Osteoblast (primary cell): ENCODE results near the gene UGT1A3. TPM values are rescaled to one million over a fixed set of nuclear protein-coding genes. Genes with fewer than 3 reads are reported as not detected.
A peak's percentile ranks its signal among the peaks of the same experiment; 100 is the strongest.

ENCODE experiments used
- DNase-seq: peaks from one replicate; pipeline ENCODE4 v3.0.0; 2011; ENCODE audit warnings: low spot score, mixed read lengths; ENCODE audit not compliant: insufficient read length; ENCODE audit errors: missing footprints
- H2AFZ ChIP-seq: 2 replicates; pipeline ENCODE4 v1.6.0; 2011; ENCODE audit warnings: mild to moderate bottlenecking, low read length
- H3K27ac ChIP-seq: 2 replicates; pipeline ENCODE4 v1.5.1; 2011; ENCODE audit warnings: mild to moderate bottlenecking, low read depth, low read length, moderate library complexity
- H3K27me3 ChIP-seq: 2 replicates; pipeline ENCODE4 v1.6.0; 2012; ENCODE audit warnings: mild to moderate bottlenecking, control low read depth, inconsistent platforms, low read length, moderate library complexity; ENCODE audit not compliant: insufficient read depth
- H3K36me3 ChIP-seq: 2 replicates; pipeline ENCODE4 v1.5.1; 2011; ENCODE audit warnings: mild to moderate bottlenecking, low read length, control low read depth, moderate library complexity; ENCODE audit not compliant: insufficient read depth
- H3K4me1 ChIP-seq: 2 replicates; pipeline ENCODE4 v1.5.1; 2011; ENCODE audit warnings: mild to moderate bottlenecking, low read length, control low read depth, moderate library complexity; ENCODE audit not compliant: insufficient read depth
- H3K4me2 ChIP-seq: 2 replicates; pipeline ENCODE4 v1.6.0; 2011; ENCODE audit warnings: mild to moderate bottlenecking, low read length; ENCODE audit not compliant: insufficient read depth
- H3K4me3 ChIP-seq: fragments of 200-600 bp; sonication (generic); 3 replicates; pipeline ENCODE4 v1.5.1; 2012; ENCODE audit warnings: mild to moderate bottlenecking, low read length, inconsistent platforms; ENCODE audit not compliant: insufficient read depth
- H3K79me2 ChIP-seq: 2 replicates; pipeline ENCODE4 v1.6.0; 2012; ENCODE audit warnings: mild to moderate bottlenecking, low read length, control low read depth, inconsistent platforms; ENCODE audit not compliant: insufficient read depth
- H3K9me3 ChIP-seq: 2 replicates; pipeline ENCODE4 v1.5.1; 2011; ENCODE audit warnings: low read depth, low read length, control low read depth
- H4K20me1 ChIP-seq: 2 replicates; pipeline ENCODE4 v1.6.0; 2012; ENCODE audit warnings: mild to moderate bottlenecking, low read length, control low read depth; ENCODE audit not compliant: insufficient read depth
- total RNA-seq: library from RNA; depleted of rRNA; stranded (reverse); fragments of >200 nt; gene quantifications from 2 replicates; pipeline ENCODE4 v1.2.3, GENCODE V29; 2012
- TF ChIP-seq, protein P1 (sequence below): IDR thresholded peaks from 2 replicates; pipeline ENCODE4 v1.5.1; 2011; ENCODE audit warnings: mild to moderate bottlenecking, low read depth, low read length, moderate library complexity; ENCODE audit errors: extremely low read depth

The UGT1A3 gene
- total RNA-seq, 1 donor = not detected

DNA sequence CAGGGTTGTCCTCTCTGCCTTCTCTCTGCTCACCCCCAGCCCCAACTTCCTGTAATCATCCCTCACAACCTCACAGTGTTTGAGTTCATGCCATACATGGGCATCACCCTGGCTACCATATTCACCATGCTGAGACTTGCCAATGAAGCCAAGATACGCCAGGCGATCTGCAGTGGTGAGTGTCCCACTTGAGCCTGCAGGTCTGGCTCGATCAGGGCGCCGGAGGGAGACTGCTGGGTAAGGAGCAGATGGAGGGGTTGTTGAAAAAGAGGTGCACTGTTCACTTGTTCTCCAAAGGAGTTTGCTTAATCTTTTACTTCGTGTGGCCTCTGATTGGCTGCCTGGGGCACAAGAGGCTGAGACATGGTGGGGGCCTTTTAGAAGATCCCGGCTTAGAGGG, 63.9 kb downstream of the UGT1A3 start:
- Histone ChIP-seq H4K20me1 (no peaks in the 10 kb centered on the region), H2AFZ (no peak overlapping the region), H3K27ac (no peak overlapping the region), H3K4me3 (no peak overlapping the region), H3K4me1 (no peaks in the 10 kb centered on the region), H3K79me2 (no peaks in the 10 kb centered on the region), H3K27me3 (no peaks in the 10 kb centered on the region), H3K4me2 (no peak overlapping the region), H3K9me3 (no peaks in the 10 kb centered on the region), H3K36me3 (no peaks in the 10 kb centered on the region)
- TF ChIP-seq, protein P1, sequence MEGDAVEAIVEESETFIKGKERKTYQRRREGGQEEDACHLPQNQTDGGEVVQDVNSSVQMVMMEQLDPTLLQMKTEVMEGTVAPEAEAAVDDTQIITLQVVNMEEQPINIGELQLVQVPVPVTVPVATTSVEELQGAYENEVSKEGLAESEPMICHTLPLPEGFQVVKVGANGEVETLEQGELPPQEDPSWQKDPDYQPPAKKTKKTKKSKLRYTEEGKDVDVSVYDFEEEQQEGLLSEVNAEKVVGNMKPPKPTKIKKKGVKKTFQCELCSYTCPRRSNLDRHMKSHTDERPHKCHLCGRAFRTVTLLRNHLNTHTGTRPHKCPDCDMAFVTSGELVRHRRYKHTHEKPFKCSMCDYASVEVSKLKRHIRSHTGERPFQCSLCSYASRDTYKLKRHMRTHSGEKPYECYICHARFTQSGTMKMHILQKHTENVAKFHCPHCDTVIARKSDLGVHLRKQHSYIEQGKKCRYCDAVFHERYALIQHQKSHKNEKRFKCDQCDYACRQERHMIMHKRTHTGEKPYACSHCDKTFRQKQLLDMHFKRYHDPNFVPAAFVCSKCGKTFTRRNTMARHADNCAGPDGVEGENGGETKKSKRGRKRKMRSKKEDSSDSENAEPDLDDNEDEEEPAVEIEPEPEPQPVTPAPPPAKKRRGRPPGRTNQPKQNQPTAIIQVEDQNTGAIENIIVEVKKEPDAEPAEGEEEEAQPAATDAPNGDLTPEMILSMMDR = no peak
- DNase-seq = no peak

DNA sequence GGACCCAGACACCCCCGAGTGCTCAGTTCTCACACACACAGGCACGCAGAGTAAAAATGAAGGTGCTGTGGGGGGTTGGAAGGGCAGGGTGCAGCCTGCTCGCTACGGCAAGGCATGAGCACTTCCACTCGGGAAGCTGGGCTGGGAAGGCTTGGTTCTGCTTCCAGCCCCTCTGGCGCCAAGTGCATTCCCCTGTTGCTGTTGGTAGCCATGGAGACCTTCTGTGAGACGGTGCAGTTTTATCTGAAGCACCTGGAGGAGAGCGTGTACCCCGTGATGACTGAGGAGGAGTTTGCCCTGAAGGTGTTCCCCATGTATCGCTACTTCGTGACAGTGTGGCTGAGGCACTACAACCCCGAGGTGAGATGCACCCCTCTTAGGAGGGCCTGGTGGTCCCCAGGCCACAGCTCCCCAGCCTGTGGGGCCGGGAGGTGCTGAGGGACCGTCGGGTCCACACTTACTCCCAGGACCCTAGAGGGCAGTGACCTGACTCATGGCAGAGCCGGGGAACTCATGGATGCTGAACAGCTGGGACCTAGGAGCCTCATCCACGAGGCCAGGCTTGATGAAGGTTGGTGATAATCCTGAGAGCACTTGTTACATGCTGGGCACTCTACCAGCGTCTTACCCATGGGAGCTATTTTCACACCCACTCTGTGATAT, 64.8 kb downstream of the UGT1A3 start:
- H3K9me3 ChIP-seq = no peaks in the 10 kb centered on the region
- H3K27ac ChIP-seq = no peak overlapping the region
- no peaks in the 10 kb centered on the region for H3K4me1 ChIP-seq
- H4K20me1 ChIP-seq = no peaks in the 10 kb centered on the region
- no peaks in the 10 kb centered on the region for H3K36me3 ChIP-seq
- no peaks in the 10 kb centered on the region for H3K79me2 ChIP-seq
- H3K4me2 ChIP-seq = no peak overlapping the region
- H3K27me3 ChIP-seq = no peaks in the 10 kb centered on the region
- TF ChIP-seq, protein P1 = no peak
- H2AFZ ChIP-seq = no peak overlapping the region
- H3K4me3 ChIP-seq = no peak overlapping the region
- peak; percentile 63 for DNase-seq

DNA sequence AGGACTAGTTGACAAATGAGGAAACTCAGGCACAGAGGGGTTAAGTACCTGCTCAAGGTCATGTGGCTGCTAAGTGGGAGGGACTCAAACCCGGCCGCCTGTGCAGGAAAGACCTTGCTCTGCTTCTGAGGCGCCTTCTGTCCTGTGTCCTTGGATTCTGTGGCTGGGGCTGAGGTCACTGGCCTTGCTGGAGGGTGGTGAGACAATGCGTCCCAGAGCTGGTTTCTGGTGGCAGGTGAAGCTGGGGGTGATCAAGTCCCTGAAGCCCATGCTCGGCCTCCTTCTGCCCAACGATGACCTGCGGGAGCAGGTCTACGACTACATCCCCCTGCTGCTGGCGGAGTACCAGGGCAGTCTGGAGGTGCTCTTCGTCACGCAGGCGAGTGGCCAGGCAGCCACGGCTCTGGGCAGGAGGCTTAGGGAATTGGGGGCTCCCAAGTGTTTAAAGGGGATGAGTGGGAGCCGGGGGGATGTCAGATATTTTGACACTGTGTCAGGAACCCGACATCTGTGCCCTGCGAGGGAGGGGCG, 65.4 kb downstream of the UGT1A3 start:
- Histone ChIP-seq H4K20me1 (no peaks in the 10 kb centered on the region), H2AFZ (no peak overlapping the region), H3K4me1 (no peaks in the 10 kb centered on the region), H3K27me3 (no peaks in the 10 kb centered on the region), H3K27ac (no peak overlapping the region), H3K9me3 (no peaks in the 10 kb centered on the region), H3K36me3 (no peaks in the 10 kb centered on the region), H3K79me2 (no peaks in the 10 kb centered on the region), H3K4me2 (no peak overlapping the region), H3K4me3 (no peak overlapping the region)
- TF ChIP-seq, protein P1 = no peak
- DNase-seq = peak; percentile 51

DNA sequence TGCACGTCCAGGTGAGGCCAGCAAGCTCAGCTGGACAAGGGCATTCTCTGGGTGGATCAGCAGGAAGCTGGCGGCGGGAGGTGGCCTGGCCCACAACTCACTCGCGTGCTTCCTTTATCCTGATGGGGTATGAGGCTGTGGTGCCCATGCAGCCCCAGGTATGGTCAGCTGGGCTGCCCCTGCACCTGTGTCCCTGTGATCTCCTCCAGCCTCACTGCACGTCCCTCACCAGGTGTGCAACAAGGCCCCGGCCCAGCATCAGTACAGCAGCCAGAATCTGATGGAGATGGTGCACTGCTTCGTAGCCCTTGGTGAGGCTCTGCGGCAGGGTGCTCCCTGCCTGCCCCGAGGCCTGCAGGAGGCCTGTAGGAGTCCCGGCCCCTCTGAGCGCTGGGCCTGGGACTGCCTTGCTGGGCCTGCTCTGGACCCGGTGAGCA, 66.9 kb downstream of the UGT1A3 start:
- no peak overlapping the region for H3K4me2 ChIP-seq
- TF ChIP-seq, protein P1 = no peak
- H3K4me1 ChIP-seq = no peaks in the 10 kb centered on the region
- no peaks in the 10 kb centered on the region for H3K79me2 ChIP-seq
- H3K36me3 ChIP-seq = no peaks in the 10 kb centered on the region
- H2AFZ ChIP-seq = no peak overlapping the region
- DNase-seq = peak; percentile 32
- no peak overlapping the region for H3K4me3 ChIP-seq
- H3K27ac ChIP-seq = no peak overlapping the region
- no peaks in the 10 kb centered on the region for H3K27me3 ChIP-seq
- H4K20me1 ChIP-seq = no peaks in the 10 kb centered on the region
- no peaks in the 10 kb centered on the region for H3K9me3 ChIP-seq
